HG02943 (cell line): Measurements from ENCODE around the gene GADL1.

Source experiments
- ATAC-seq: cut with Tn5 transposase; IDR thresholded peaks from one replicate; pipeline ENCODE4 v1.9.1; 2021; ENCODE audit warnings: mild to moderate bottlenecking, low read depth, moderate library complexity; ENCODE audit not compliant: unreplicated experiment

GADL1 gene

GRCh38 chr3:30764891-30765290 lies 129.6 kb downstream of the GADL1 start:
- no peak for ATAC-seq

GRCh38 chr3:30764281-30764680 lies 130.2 kb downstream of the GADL1 start:
- ATAC-seq, result no peak

- ATAC-seq, result no peak
Observed at GRCh38 chr3:30761374-30761773, 133.1 kb downstream of the GADL1 start.

- ATAC-seq, result no peak
Observed at GRCh38 chr3:30760737-30761136, 133.7 kb downstream of the GADL1 start.

- ATAC-seq, result no peak
Observed at GRCh38 chr3:30760040-30760695, 134.3 kb downstream of the GADL1 start.

- ATAC-seq, result no peak
Observed at GRCh38 chr3:30756218-30756617, 138.2 kb downstream of the GADL1 start.

GRCh38 chr3:30754426-30754825 lies 140.0 kb downstream of the GADL1 start:
- no peak for ATAC-seq

- no peak for ATAC-seq
Observed at GRCh38 chr3:30753766-30754165, 140.7 kb downstream of the GADL1 start.

- no peak for ATAC-seq
Observed at GRCh38 chr3:30752970-30753369, 141.5 kb downstream of the GADL1 start.

- ATAC-seq, result no peak
Observed at GRCh38 chr3:30752491-30752890, 142.0 kb downstream of the GADL1 start.

- no peak for ATAC-seq
Observed at GRCh38 chr3:30751610-30752299, 142.7 kb downstream of the GADL1 start.

GRCh38 chr3:30750967-30751366 lies 143.5 kb downstream of the GADL1 start:
- no peak for ATAC-seq

GRCh38 chr3:30749230-30749629 lies 145.2 kb downstream of the GADL1 start:
- no peak for ATAC-seq

GRCh38 chr3:30747771-30748281 lies 146.6 kb downstream of the GADL1 start:
- no peak for ATAC-seq

- ATAC-seq, result no peak
Observed at GRCh38 chr3:30743641-30744317, 150.7 kb downstream of the GADL1 start.

GRCh38 chr3:30742796-30743619 lies 151.5 kb downstream of the GADL1 start:
- no peak for ATAC-seq

GRCh38 chr3:30741889-30742288 lies 152.6 kb downstream of the GADL1 start:
- no peak for ATAC-seq

GRCh38 chr3:30738605-30739004 lies 155.9 kb downstream of the GADL1 start:
- ATAC-seq, result no peak

GRCh38 chr3:30737743-30738499 lies 156.5 kb downstream of the GADL1 start:
- ATAC-seq, result no peak

GRCh38 chr3:30733696-30734095 lies 160.8 kb downstream of the GADL1 start:
- ATAC-seq, result no peak
